ENCODE measurements around the gene CATSPER3.

DNA sequence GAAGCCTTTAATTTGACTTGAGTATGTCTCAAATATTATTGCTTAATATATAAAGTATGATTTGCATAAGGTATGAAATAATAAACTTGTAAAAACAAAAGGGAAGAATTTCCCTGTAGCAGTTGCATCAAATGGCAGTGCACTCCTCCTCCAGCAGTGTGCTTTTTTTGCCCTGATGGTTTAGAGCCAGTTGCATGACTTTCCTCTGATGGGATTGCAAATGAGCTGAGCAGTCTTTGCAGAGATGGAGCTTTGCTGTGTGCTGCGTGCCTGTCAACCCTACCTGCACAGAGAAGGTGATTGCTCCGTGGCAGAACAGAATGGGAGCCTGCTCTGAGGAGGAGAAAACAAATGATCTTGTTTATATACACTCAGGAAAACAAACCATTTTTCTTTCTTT is 22.7 kb upstream of the CATSPER3 start:
- TF ChIP-seq SP1 (IDR thresholded peaks at IDR 0.05; ENCODE audit: low read depth, low read length) (no peak), ZNF274 (IDR thresholded peaks at IDR 0.05; ENCODE audit: borderline replicate concordance, extremely low read depth, low read length) (no peak), JUND (IDR thresholded peaks at IDR 0.05; ENCODE audit: low read length) (no peak)
